Esophagus muscularis mucosa (tissue), 4 donors: ENCODE data around the gene KLF9. TPM values are rescaled to one million over a fixed set of nuclear protein-coding genes. Genes with fewer than 3 reads are reported as not detected.

Experiments used
- DNase-seq: peaks from one replicate; pipeline ENCODE4 v3.0.0-alpha.2; 2017; ENCODE audit errors: extremely low spot score
- H3K27ac ChIP-seq, 4 donors: fragments of 200-600 bp; sonication (generic); replicated peaks in 1 of 4; 1 replicate in 3 of 4; 2 replicates in 1 of 4; pipeline ENCODE4 v1.5.1; 2016 to 2019; ENCODE audit warnings: mild to moderate bottlenecking in 1 of 4
- H3K27me3 ChIP-seq, 4 donors: fragments of 200-600 bp; sonication (generic); one replicate each; pipeline versions ENCODE4 v1.5.1 to v1.6.0; 2016 to 2019
- H3K36me3 ChIP-seq, 4 donors: fragments of 200-600 bp; sonication (generic); one replicate each; pipeline ENCODE4 v1.5.1; 2016 to 2019
- H3K4me1 ChIP-seq, 4 donors: fragments of 200-600 bp; sonication (generic); one replicate each; pipeline ENCODE4 v1.5.1; 2016 to 2019
- H3K4me3 ChIP-seq, 4 donors: fragments of 200-600 bp; sonication (generic); 1 replicate in 2 of 4; 2 replicates in 2 of 4; pipeline ENCODE4 v1.5.1; 2016 to 2019; ENCODE audit warnings: mild to moderate bottlenecking in 4 of 4, moderate library complexity in 1 of 4
- H3K9me3 ChIP-seq, 4 donors: fragments of 200-600 bp; sonication (generic); 1 replicate in 3 of 4; 2 replicates in 1 of 4; pipeline ENCODE4 v1.5.1; 2016 to 2019
- EP300 ChIP-seq: sonication (generic); formaldehyde crosslinking; IDR thresholded peaks from one replicate; pipeline ENCODE4 v1.6.1; 2017; ENCODE audit warnings: antibody characterized with exemption
- POLR2A ChIP-seq: fragments of 450-650 bp; IDR thresholded peaks from one replicate; pipeline ENCODE4 v1.6.1; 2017; ENCODE audit warnings: antibody characterized with exemption, moderate library complexity, mild to moderate bottlenecking, low read depth
- POLR2AphosphoS5 ChIP-seq, 2 donors: sonication (generic); formaldehyde crosslinking; IDR thresholded peaks; one replicate each; pipeline ENCODE4 v1.6.1; 2017; ENCODE audit warnings: antibody characterized with exemption in 2 of 2
- WGBS: methylation state at CpG from one replicate; pipeline ENCODE4 v1.1.5; 2018; 5-methylcytosine and 5-hydroxymethylcytosine counted together
- intact Hi-C: fragments of 100-400 bp; cut with DNase I; formaldehyde crosslinking; loops from one replicate; pipeline ENCODE4 v1.15.1; 2023
- total RNA-seq, 4 donors: library from RNA; depleted of rRNA; stranded (reverse); fragments of >200 nt; gene quantifications; one replicate each; pipeline versions ENCODE4 v1.1.0 to v1.2.1, GENCODE V29; 2016
- TF ChIP-seq, protein P1 (sequence below), 3 experiments: fragments of 200-600 bp in 2 of 3; fragments of 450-650 bp in 1 of 3; sonication (generic) in 2 of 3; IDR thresholded peaks; one replicate each; pipeline ENCODE4 v1.5.1; 2017 to 2019; ENCODE audit warnings: antibody characterized with exemption in 3 of 3, mild to moderate bottlenecking in 2 of 3, moderate library complexity in 1 of 3

Gene KLF9
- total RNA-seq, 4 donors from 2014 or later = 143 to 209 (median 184) TPM

DNA sequence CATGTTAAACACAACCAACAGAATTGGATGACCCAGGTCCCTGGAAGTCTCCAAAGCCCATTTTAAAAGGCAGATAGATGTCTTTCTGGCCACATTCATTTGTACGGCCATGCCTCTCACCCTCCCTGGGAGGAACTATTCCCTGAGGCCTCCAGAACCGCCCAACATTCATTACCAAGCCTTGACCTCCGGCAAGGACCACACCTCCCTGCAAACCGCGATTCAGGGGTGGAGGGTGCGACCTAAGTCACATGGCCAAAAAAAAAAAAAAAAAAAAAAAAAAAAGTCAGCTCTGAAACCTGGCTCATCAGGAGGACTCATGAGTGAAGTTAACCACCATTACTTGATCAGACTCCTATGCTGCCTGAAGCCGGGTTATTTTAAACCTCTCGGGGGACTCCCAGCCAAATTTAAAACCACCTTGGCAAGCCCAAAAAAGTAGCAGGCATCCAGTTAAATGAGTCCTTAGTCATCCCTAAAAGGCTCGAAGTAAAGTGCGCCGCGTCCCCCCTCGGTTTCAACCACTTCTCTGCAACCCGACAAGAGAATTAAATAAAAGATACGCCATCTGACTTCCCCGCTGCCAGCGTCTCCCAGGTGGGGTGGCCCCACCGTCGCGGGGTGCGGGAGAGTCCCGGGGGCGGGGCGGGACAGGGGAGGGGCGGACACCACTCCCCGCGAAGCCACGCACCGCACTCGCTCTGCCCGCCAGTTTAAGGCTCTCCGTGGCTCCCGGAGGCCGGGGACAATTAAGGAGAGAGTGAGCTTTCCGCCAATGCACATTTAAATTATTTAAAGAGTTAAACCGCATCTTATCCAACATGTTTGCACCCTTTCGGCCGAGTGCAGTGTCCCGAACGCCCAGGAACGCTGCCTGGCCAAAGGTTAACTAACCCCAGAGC, 2.3 kb downstream of the KLF9 start:
- TF ChIP-seq, protein P1, sequence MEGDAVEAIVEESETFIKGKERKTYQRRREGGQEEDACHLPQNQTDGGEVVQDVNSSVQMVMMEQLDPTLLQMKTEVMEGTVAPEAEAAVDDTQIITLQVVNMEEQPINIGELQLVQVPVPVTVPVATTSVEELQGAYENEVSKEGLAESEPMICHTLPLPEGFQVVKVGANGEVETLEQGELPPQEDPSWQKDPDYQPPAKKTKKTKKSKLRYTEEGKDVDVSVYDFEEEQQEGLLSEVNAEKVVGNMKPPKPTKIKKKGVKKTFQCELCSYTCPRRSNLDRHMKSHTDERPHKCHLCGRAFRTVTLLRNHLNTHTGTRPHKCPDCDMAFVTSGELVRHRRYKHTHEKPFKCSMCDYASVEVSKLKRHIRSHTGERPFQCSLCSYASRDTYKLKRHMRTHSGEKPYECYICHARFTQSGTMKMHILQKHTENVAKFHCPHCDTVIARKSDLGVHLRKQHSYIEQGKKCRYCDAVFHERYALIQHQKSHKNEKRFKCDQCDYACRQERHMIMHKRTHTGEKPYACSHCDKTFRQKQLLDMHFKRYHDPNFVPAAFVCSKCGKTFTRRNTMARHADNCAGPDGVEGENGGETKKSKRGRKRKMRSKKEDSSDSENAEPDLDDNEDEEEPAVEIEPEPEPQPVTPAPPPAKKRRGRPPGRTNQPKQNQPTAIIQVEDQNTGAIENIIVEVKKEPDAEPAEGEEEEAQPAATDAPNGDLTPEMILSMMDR (IDR thresholded peaks at IDR 0.05) = no peak
- peak in 1 of 2 donors; percentile 76 for TF ChIP-seq POLR2AphosphoS5 (IDR thresholded peaks at IDR 0.05)
- 3% methylated on average over 41 of the region's 41 CpGs for WGBS
- peak overlapping the region; percentile 66 to 99 (median 89) for H3K4me3 ChIP-seq
- no peak for DNase-seq
- H3K9me3 ChIP-seq = no peaks in the 10 kb centered on the region
- peak overlapping the region; percentile 91 to 100 (median 100) for H3K27ac ChIP-seq
- H3K36me3 ChIP-seq = peaks cover 0 to 11% (median 9%) of the 10 kb centered on the region in 4 donors
- intact Hi-C loops = loop anchor here (2.0 to 10.0 kb wide), 2 partner anchors 191 to 1953 kb away; partner anchors contain the start of gene ZFAND5
- H3K4me1 ChIP-seq = peaks cover 46 to 56% (median 49%) of the 10 kb centered on the region in 4 donors
- H3K27me3 ChIP-seq = no peaks in the 10 kb centered on the region

DNA sequence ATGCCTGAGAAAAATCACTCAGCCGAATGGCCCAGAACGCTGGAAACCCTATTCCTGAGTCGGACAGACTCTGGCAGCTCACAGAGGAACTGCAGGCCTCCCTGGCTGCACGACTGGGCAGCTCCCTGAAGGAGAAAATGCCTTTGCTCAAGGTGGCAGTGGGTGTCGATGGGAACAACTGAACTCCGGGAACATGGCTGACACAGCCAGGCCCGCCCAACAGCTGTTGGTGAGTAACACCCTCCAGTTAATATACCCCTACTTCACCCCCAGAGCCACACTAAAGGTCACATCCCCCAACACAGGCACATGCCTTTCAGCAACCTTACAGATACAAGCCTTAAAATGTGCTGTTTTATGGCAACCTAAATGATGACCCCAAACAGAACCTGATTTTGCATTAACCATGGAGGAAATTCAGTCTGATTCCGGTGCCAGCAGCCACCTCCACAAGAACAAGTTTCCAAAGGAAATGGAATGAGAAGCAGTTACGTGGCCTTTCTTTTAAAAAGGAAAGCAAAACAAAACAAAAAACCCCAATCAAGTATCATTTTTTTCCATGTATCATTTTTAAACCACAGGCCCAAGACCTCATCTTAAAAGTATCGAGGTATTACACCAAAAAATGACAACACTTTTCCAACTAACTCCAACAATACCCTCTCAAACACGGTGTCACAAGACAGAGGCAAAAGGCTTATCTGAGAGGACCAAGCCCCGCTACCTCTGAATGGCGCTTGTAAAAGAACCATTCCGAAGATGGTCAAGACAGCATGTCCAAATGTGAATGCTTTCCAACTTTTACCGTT, 3.1 kb downstream of the KLF9 start:
- peaks cover 47 to 57% (median 50%) of the 10 kb centered on the region in 4 donors for H3K4me1 ChIP-seq
- peaks cover 0 to 11% (median 9%) of the 10 kb centered on the region in 4 donors for H3K36me3 ChIP-seq
- peak overlapping the region; percentile 91 to 100 (median 100) for H3K27ac ChIP-seq
- intact Hi-C loops = loop anchor here (10.0 kb wide), 1 partner anchor 1953 kb away; the partner anchor contains the start of gene ZFAND5
- H3K4me3 ChIP-seq = peak overlapping the region; percentile 66 to 99 (median 89)
- WGBS = 8% methylated on average over 12 of the region's 15 CpGs
- peak; percentile 50 for TF ChIP-seq POLR2A
- TF ChIP-seq POLR2AphosphoS5 (IDR thresholded peaks at IDR 0.05) = peak in 1 of 2 donors; percentile 84
- no peak for TF ChIP-seq EP300
- TF ChIP-seq, protein P1 (IDR thresholded peaks at IDR 0.05) = no peak
- no peaks in the 10 kb centered on the region for H3K9me3 ChIP-seq
- no peaks in the 10 kb centered on the region for H3K27me3 ChIP-seq
- DNase-seq = peak; percentile 95

DNA sequence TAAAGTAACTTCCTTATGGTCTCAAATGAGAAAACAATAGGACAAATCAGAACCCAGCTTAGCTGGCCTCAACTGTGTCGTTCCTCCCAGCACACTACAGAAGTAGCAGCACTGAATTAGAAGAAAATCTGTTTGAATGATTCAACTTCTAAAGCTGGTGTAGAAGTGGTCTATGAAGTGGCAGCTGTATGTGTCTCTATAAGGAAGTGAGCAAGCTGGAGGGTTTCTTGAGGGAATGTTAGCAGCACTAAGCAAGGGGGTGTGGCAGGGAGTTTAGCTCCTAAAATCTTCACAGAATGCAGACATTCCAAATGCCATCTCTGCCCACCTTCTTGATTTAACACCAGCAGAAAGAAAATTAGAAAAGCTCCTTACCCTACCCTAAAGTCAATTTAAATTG, 4.1 kb downstream of the KLF9 start:
- Histone ChIP-seq H3K4me1 (peaks cover 47 to 57% (median 50%) of the 10 kb centered on the region in 4 donors), H3K4me3 (peak overlapping the region; percentile 66 to 99 (median 89)), H3K27me3 (no peaks in the 10 kb centered on the region), H3K36me3 (peaks cover 0 to 11% (median 9%) of the 10 kb centered on the region in 4 donors), H3K27ac (peak overlapping the region; percentile 91 to 100 (median 100)), H3K9me3 (no peaks in the 10 kb centered on the region)
- DNase-seq = no peak
- 7% methylated on average over 1 of the region's 1 CpG for WGBS
- intact Hi-C loops = loop anchor here (10.0 kb wide), 1 partner anchor 1954 kb away; the partner anchor contains the start of gene ZFAND5
- peak in 1 of 2 donors; percentile 21 for TF ChIP-seq POLR2AphosphoS5 (IDR thresholded peaks at IDR 0.05)
- TF ChIP-seq, protein P1 (IDR thresholded peaks at IDR 0.05) = no peak
- TF ChIP-seq EP300 = no peak

DNA sequence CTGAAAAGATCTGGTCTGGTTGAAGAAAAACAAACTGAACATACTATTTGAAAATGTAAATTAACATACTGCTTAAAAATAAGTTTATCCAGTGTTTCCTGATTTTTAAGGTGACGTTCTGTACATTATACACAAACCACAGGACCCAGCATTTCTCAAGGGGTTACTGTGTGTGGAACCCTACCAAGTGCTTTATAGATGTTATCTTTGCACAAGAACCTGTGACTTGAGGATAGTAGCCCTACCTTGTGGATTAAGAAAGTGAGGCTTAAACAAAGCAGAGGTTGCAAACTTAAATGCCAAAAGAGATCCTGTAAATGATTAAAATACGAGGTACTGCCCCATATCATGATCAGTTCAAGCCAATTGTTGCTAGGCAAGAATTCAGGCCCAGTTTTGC, 4.7 kb downstream of the KLF9 start:
- no peak for DNase-seq
- WGBS = 13% methylated on average over 2 of the region's 2 CpGs
- H3K36me3 ChIP-seq = peaks cover 0 to 11% (median 9%) of the 10 kb centered on the region in 4 donors

More for the DNA sequence above, 4.7 kb downstream of the KLF9 start:
- H3K4me3 ChIP-seq = peak overlapping the region; percentile 66 to 99 (median 89)
- intact Hi-C loops = loop anchor here (10.0 kb wide), 2 partner anchors 245 to 1955 kb away; partner anchors contain the start of gene ZFAND5
- H3K27ac ChIP-seq = peak overlapping the region; percentile 91 to 100 (median 100)
- peaks cover 47 to 57% (median 50%) of the 10 kb centered on the region in 4 donors for H3K4me1 ChIP-seq
- TF ChIP-seq POLR2A = no peak
- TF ChIP-seq, protein P1 (IDR thresholded peaks at IDR 0.05) = no peak
- no peak for TF ChIP-seq EP300
- TF ChIP-seq POLR2AphosphoS5 (IDR thresholded peaks at IDR 0.05) = no peak
- no peaks in the 10 kb centered on the region for H3K9me3 ChIP-seq
- no peaks in the 10 kb centered on the region for H3K27me3 ChIP-seq
